GM12875 (cell line): ENCODE measurements around the gene SPSB2.

Source experiments
- H3K4me3 ChIP-seq: one replicate; pipeline ENCODE4 v1.5.1; 2011; ENCODE audit warnings: low read depth, low read length, control low read depth
- CTCF ChIP-seq: IDR thresholded peaks from 2 replicates; pipeline ENCODE4 v1.5.1; 2011; ENCODE audit warnings: low read depth, mild to moderate bottlenecking, control low read depth, inconsistent platforms, low read length, moderate library complexity, borderline replicate concordance; ENCODE audit not compliant: insufficient read depth

Gene SPSB2

DNA sequence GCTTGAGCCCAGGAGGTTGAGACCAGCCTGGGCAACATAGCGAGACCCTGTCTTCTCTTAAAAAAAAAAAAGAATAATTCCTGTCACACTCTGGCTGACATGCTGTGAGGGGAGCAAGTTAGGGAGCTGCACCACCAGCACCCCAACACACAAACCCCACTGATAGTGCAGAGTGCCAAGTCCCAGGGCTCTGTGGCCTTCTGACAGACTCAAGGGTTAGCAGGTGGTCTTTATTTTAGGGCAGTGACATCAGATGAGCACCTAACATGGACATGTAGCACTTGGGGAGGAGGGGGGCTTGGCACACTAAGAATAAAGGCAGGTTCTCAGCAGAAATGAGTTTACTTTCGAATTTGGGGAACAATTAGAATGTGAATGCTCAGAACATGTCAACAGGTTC, 14.3 kb downstream of the SPSB2 start:
- no peak overlapping the region for H3K4me3 ChIP-seq
- no peak for TF ChIP-seq CTCF

DNA sequence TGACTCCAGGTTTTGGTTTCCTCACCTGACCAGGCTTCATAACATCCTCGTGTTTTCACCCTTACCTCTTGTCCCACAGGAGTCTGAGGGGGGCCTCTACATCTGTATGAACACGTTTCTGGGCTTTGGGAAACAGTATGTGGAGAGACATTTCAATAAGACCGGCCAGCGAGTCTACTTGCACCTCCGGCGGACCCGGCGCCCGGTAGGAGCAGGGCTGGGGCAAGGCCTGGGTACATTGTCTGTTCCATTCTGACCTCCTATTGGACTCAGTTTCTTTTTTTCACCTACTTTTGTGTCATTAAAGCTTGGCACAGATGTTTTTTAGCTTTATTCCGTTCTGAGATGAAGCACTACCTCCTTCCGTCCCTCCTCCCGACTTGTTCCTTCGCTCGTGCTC, 17.8 kb downstream of the SPSB2 start:
- no peak overlapping the region for H3K4me3 ChIP-seq
- TF ChIP-seq CTCF, result no peak

DNA sequence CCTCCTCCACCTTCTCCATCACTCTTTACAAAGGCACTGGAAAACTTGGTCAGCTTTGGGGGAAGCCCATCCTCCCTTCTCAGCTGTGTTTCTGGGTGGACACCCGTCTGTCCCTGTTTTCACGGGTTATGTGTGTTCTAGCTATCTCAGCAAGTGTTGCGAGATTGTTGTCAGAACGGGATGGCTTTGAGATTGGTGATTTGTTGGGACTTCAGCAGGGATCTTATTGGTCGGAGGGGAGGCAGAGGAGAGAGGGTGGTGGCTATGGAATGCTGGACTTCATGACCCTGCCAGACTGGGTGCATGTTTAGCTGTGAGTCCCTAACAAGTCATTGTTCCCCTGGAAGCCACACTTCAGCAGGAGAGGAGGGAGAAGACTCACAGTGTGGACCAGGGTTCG, 19.1 kb downstream of the SPSB2 start:
- H3K4me3 ChIP-seq, result no peak overlapping the region
- no peak for TF ChIP-seq CTCF

DNA sequence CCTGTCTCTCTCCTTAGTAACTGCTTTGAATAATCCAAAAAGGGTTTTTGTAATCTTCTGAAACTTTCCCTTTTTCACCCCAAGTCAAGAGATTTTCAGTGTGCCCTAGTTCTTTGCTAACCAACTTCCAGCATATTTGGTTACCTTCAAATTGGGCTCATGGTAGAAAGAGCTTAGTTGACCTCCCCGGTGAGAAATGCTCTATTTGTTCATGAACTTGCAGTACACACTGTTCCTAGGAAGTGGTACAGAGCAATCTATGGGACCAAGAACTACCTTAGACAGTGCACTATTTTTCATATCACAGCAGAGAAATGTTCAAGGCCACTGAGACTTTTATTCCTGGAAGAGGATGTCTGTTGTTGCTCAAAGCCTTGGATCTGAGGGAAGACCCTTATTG, 19.5 kb downstream of the SPSB2 start:
- no peak for TF ChIP-seq CTCF
- H3K4me3 ChIP-seq, result no peak overlapping the region

- no peak for TF ChIP-seq CTCF
Measured at GRCh38 chr12:6852651-6853354, 20.3 kb downstream of the SPSB2 start.

GRCh38 chr12:6851921-6852650, 21.0 kb downstream of the SPSB2 start, which contains the start of gene USP5:
Gene USP5 (plus strand): TSS chr12:6852150. CDS start chr12:6852180, 30 bp downstream.
- H3K4me3 ChIP-seq, result peak within 1 kb of the TSS; percentile 86
- no peak for TF ChIP-seq CTCF

More at GRCh38 chr12:6852651-6853354, 20.3 kb downstream of the SPSB2 start:
- peak overlapping the region; percentile 86 for H3K4me3 ChIP-seq
